AG04449 (cell line): ENCODE data around the gene MBTPS1.

ENCODE experiments used
- CTCF ChIA-PET: fragments of 350-600 bp; formaldehyde crosslinking; extraction: SDS; loops from one replicate; lab custom pipeline; 2021; ENCODE audit warnings: antibody characterized with exemption; lab: Yijun Ruan, JAX
- POLR2A ChIA-PET: fragments of 400-600, 350-600 bp; formaldehyde crosslinking; extraction: SDS; loops from one replicate; lab custom pipeline; 2020; ENCODE audit warnings: antibody characterized with exemption, inconsistent platforms; lab: Yijun Ruan, JAX
- DNase-seq: peaks from one replicate; pipeline ENCODE4 v3.0.0-alpha.2; 2010; ENCODE audit warnings: low read depth, low spot score
- H3K4me3 ChIP-seq: 2 replicates; pipeline ENCODE4 v1.5.1; 2011; ENCODE audit warnings: low read depth, mild to moderate bottlenecking, control low read depth, low read length
- TF ChIP-seq, protein P1 (sequence below): IDR thresholded peaks from one replicate; pipeline ENCODE4 v1.5.1; 2011; ENCODE audit warnings: mild to moderate bottlenecking, moderate library complexity, low read length, control low read depth, inconsistent platforms; ENCODE audit not compliant: insufficient read depth; ENCODE audit errors: missing control alignments

The MBTPS1 gene

DNA sequence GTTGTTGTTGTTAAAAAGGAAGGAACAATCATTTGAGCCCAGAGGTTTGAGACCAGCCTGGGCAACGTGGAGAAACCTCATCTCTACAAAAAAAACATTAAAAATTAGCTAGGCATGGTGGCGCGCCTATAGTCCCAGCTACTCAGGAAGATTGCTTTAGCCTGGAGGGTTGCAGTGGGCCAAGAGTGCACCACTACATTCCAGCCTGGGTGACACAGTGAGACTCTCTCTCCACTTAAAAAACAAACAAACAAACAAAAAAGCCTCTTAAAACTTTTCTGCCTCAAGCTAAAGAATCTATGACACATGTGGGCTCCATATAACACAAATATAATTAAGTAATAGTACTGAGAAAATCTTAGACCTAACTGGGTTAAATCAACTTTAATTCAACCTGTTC lies 12.5 kb downstream of the MBTPS1 start:
- CTCF ChIA-PET, result interaction anchor here (1.0 to 4.5 kb wide), 5 partner anchors 12 to 20 kb away, joined by 4 to 20 read pairs (median 6); partner anchors contain the start of gene MBTPS1
- POLR2A ChIA-PET, result no interaction called here
- TF ChIP-seq, protein P1, sequence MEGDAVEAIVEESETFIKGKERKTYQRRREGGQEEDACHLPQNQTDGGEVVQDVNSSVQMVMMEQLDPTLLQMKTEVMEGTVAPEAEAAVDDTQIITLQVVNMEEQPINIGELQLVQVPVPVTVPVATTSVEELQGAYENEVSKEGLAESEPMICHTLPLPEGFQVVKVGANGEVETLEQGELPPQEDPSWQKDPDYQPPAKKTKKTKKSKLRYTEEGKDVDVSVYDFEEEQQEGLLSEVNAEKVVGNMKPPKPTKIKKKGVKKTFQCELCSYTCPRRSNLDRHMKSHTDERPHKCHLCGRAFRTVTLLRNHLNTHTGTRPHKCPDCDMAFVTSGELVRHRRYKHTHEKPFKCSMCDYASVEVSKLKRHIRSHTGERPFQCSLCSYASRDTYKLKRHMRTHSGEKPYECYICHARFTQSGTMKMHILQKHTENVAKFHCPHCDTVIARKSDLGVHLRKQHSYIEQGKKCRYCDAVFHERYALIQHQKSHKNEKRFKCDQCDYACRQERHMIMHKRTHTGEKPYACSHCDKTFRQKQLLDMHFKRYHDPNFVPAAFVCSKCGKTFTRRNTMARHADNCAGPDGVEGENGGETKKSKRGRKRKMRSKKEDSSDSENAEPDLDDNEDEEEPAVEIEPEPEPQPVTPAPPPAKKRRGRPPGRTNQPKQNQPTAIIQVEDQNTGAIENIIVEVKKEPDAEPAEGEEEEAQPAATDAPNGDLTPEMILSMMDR, result no peak
- H3K4me3 ChIP-seq, result no peak overlapping the region
- DNase-seq, result no peak

DNA sequence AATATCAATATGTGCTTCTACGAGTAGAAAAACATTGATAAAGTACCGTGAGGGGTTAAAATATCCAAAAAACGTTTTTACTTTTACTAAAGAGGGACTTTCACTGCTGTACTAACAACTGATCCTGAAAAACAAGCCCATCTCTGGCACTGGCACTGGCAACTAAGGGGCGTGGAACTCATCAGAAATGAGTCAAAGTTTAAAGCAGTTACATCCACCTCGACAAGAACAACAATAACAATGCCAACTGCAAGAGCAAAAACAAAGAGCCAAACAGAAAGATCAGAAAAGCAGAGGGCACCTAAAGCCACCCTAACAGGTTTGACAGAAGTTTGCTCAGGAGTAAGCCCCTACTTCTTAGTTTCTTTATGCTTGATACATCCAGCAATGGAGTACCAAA lies 13.1 kb downstream of the MBTPS1 start:
- DNase-seq, result no peak
- POLR2A ChIA-PET, result interaction anchor here (1.0 kb wide), 1 partner anchor 13 kb away, joined by 3 read pairs; the partner anchor contains the start of gene MBTPS1
- TF ChIP-seq, protein P1, result no peak
- no peak overlapping the region for H3K4me3 ChIP-seq
- CTCF ChIA-PET, result interaction anchor here (0.8 to 4.5 kb wide), 4 partner anchors 12 to 19 kb away, joined by 3 to 20 read pairs (median 4); partner anchors contain the start of gene MBTPS1

DNA sequence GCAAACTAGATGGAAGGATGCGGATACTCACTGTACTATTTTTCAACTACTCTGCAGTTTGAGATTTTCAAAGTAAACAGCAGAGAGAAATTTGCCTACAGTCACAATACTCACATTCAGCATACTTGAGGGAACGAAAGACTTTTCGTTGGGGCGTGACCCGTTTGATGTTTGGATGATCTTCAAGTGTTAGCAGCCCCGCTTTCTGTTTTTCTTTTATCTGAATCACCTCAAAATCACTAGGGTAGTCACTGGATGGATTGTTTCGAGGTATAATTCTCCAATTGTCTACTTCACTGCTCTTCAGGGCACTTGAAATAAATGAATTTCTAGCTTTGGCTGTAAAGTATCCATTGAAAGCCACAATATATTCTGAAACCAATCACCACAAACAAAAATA lies 17.8 kb downstream of the MBTPS1 start:
- DNase-seq, result no peak
- H3K4me3 ChIP-seq, result no peak overlapping the region
- TF ChIP-seq, protein P1, result no peak
- ChIA-PET POLR2A (no interaction called here), CTCF (interaction anchor here (2.5 to 5.3 kb wide), 3 partner anchors 12 to 143 kb away, joined by 7 to 52 read pairs (median 9); partner anchors contain the start of gene TAF1C)

DNA sequence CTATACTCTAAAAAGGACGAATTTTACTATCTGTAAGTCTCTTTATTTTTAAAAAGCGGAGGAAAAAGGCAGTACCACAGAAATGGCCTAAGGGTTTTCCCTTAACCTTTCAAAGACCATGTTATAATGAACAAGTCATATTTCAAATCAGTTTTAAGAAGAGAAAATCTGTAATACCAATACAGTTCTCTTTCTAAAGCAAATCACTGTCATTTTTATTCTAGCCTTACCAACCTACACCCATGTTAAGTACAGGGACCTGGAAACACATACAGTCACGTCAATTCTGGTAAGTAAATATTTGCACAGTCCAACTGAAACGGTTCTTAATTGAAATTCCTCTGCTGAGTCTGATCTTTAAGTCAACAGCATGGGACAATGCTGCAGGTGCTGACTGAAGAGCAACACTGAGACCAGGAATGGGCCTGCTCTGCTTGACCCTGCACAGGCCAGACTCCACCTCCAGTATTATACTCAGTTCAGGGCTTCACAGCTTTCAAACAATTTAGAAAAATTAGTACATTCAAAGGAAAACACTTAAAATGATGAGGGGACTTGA lies 20.2 kb downstream of the MBTPS1 start:
- ChIA-PET POLR2A (no interaction called here), CTCF (interaction anchor here (0.9 to 5.3 kb wide), 6 partner anchors 10 to 90 kb away, joined by 3 to 52 read pairs (median 4); partner anchors contain the start of gene TAF1C)
- no peak overlapping the region for H3K4me3 ChIP-seq
- TF ChIP-seq, protein P1, result no peak
- DNase-seq, result no peak

DNA sequence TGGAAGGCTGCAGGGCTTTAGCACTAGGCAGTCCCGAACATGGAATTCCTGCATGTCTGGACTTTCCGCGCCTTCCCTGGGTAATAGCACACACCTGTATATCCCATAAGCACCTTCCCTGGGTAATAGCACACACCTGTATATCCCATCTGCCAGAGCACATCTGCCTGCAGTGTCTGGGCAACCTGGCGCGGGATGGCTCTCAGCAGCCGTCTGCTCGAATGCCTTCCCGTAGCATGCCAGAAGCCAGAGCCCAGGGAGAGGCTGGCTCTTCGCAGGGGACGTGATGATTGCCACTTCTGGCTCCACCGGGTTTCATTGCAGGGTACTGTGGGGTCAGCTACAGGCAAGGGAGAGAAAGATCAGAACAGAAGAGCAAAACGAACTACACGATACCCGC lies 21.3 kb downstream of the MBTPS1 start:
- ChIA-PET POLR2A (no interaction called here), CTCF (interaction anchor here (0.6 to 2.4 kb wide), 2 partner anchors 11 to 92 kb away, joined by 3 to 9 read pairs; no protein-coding TSS in a partner anchor)
- DNase-seq, result no peak
- TF ChIP-seq, protein P1, result no peak
- H3K4me3 ChIP-seq, result no peak overlapping the region

DNA sequence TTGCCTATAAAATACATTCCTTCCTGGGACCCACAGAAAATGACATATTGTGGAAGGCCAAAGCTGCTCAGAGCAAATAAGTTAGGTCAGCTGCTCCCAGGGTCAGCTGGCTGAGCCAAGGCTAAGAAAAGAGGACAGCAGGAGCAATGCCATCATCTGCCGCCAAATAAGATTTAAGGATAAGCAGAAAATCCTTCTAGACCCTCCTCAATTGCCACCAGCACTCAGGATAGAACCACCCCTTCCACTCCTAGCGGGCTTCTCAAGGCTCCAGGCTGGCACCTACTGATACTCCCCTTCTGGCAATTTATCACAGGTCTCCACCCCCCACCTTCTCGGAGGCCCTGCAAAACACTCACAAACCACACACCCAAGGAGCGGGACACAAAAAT lies 22.9 kb downstream of the MBTPS1 start:
- no peak overlapping the region for H3K4me3 ChIP-seq
- POLR2A ChIA-PET, result no interaction called here
- DNase-seq, result no peak
- CTCF ChIA-PET, result interaction anchor here (2.4 kb wide), 1 partner anchor 10 kb away, joined by 9 read pairs; no protein-coding TSS in a partner anchor
- TF ChIP-seq, protein P1, result no peak
